ENCODE data around the gene ROBO4. TPM values are rescaled to one million over a fixed set of nuclear protein-coding genes. Genes with fewer than 3 reads are reported as not detected.

The ROBO4 gene
- total RNA-seq, 2 experiments from 2014 or later: not detected

- ATAC-seq: no peak
- intact Hi-C loops (cut with micrococcal nuclease): no loop called here
- peaks cover 17% of the 10 kb centered on the region for H3K4me1 Mint-ChIP-seq (ENCODE audit: low read depth)
- CTCF ChIA-PET: interaction anchor here (0.6 to 1.6 kb wide), 6 partner anchors 8 to 181 kb away, joined by 3 to 4 read pairs (median 4); partner anchors contain the start of genes CCDC15 and HEPN1
- peak overlapping the region; percentile 79 for H3K27ac Mint-ChIP-seq
- POLR2A ChIA-PET: interaction anchor here (1.0 to 1.4 kb wide), 2 partner anchors 10 to 23 kb away, joined by 3 to 7 read pairs; partner anchors contain the start of gene CCDC15
- no peak for TF ChIP-seq CTCF (IDR thresholded peaks at IDR 0.05)
- peaks cover 9% of the 10 kb centered on the region for H3K9me3 Mint-ChIP-seq
- no peaks in the 10 kb centered on the region for H3K27me3 Mint-ChIP-seq
- peaks cover 4% of the 10 kb centered on the region for H3K36me3 Mint-ChIP-seq (ENCODE audit: low read depth)
- no peak overlapping the region for H3K4me3 Mint-ChIP-seq
- DNase-seq: no peak
These were observed 46.1 kb upstream of the ROBO4 start for GRCh38 chr11:124943741-124944140.

GRCh38 chr11:124943254-124943616 is 45.6 kb upstream of the ROBO4 start:
- intact Hi-C loops (cut with micrococcal nuclease): no loop called here
- Mint-ChIP-seq H3K4me1 (ENCODE audit: low read depth) (peaks cover 16% of the 10 kb centered on the region), H3K4me3 (no peak overlapping the region), H3K27me3 (no peaks in the 10 kb centered on the region), H3K9me3 (peaks cover 4% of the 10 kb centered on the region), H3K36me3 (ENCODE audit: low read depth) (peaks cover 1% of the 10 kb centered on the region), H3K27ac (no peak overlapping the region)
- ATAC-seq: no peak
- POLR2A ChIA-PET: interaction anchor here (0.7 to 1.4 kb wide), 3 partner anchors 10 to 22 kb away, joined by 3 to 7 read pairs (median 3); partner anchors contain the start of gene CCDC15
- DNase-seq: no peak
- CTCF ChIA-PET: interaction anchor here (0.7 to 1.3 kb wide), 3 partner anchors 8 to 181 kb away, joined by 3 to 4 read pairs (median 4); partner anchors contain the start of gene CCDC15
- no peak for TF ChIP-seq CTCF (IDR thresholded peaks at IDR 0.05)

- H3K27ac Mint-ChIP-seq: no peak overlapping the region
- no peaks in the 10 kb centered on the region for H3K9me3 Mint-ChIP-seq
- no peaks in the 10 kb centered on the region for H3K36me3 Mint-ChIP-seq (ENCODE audit: low read depth)
- ChIA-PET CTCF (interaction anchor here (0.7 to 1.8 kb wide), 4 partner anchors 8 to 200 kb away, joined by 3 to 6 read pairs (median 5); partner anchors contain the start of gene CCDC15), POLR2A (interaction anchor here (0.7 to 1.4 kb wide), 3 partner anchors 11 to 22 kb away, joined by 3 read pairs; no protein-coding TSS in a partner anchor)
- no peaks in the 10 kb centered on the region for H3K27me3 Mint-ChIP-seq
- H3K4me3 Mint-ChIP-seq: no peak overlapping the region
- intact Hi-C loops (cut with micrococcal nuclease): no loop called here
- H3K4me1 Mint-ChIP-seq (ENCODE audit: low read depth): peaks cover 16% of the 10 kb centered on the region
- ATAC-seq (no peak), DNase-seq (no peak)
- no peak for TF ChIP-seq CTCF (IDR thresholded peaks at IDR 0.05)
These were observed 45.0 kb upstream of the ROBO4 start for GRCh38 chr11:124942466-124943253.

GRCh38 chr11:124941703-124942102 is 44.0 kb upstream of the ROBO4 start:
- H3K4me1 Mint-ChIP-seq (ENCODE audit: low read depth): peaks cover 16% of the 10 kb centered on the region
- CTCF ChIA-PET: interaction anchor here (0.9 to 1.8 kb wide), 6 partner anchors 9 to 201 kb away, joined by 3 to 6 read pairs (median 4); partner anchors contain the start of gene CCDC15
- no peaks in the 10 kb centered on the region for H3K36me3 Mint-ChIP-seq (ENCODE audit: low read depth)
- H3K27ac Mint-ChIP-seq: no peak overlapping the region
- no peak for ATAC-seq
- TF ChIP-seq CTCF (IDR thresholded peaks at IDR 0.05): no peak
- POLR2A ChIA-PET: interaction anchor here (1.4 to 1.5 kb wide), 2 partner anchors 8 to 13 kb away, joined by 3 to 4 read pairs; no protein-coding TSS in a partner anchor
- intact Hi-C loops (cut with micrococcal nuclease): no loop called here
- H3K4me3 Mint-ChIP-seq: no peak overlapping the region
- DNase-seq: no peak
- H3K27me3 Mint-ChIP-seq: no peaks in the 10 kb centered on the region
- H3K9me3 Mint-ChIP-seq: no peaks in the 10 kb centered on the region

GRCh38 chr11:124938970-124939369 is 41.3 kb upstream of the ROBO4 start:
- Mint-ChIP-seq H3K9me3 (no peaks in the 10 kb centered on the region), H3K4me3 (no peak overlapping the region), H3K27me3 (peaks cover 2% of the 10 kb centered on the region), H3K27ac (no peak overlapping the region), H3K4me1 (ENCODE audit: low read depth) (peaks cover 15% of the 10 kb centered on the region), H3K36me3 (ENCODE audit: low read depth) (no peaks in the 10 kb centered on the region)
- intact Hi-C loops (cut with micrococcal nuclease): no loop called here
- TF ChIP-seq CTCF (IDR thresholded peaks at IDR 0.05): no peak
- ChIA-PET CTCF (interaction anchor here (1.3 kb wide), 1 partner anchor 15 kb away, joined by 5 read pairs; the partner anchor contains the start of gene CCDC15), POLR2A (interaction anchor here (0.6 to 1.3 kb wide), 3 partner anchors 15 to 202 kb away, joined by 3 to 6 read pairs (median 4); partner anchors contain the start of gene CCDC15)
- no peak for DNase-seq
- no peak for ATAC-seq

All from activated CD8-positive, alpha-beta T cell treated with anti-CD3 and anti-CD28 coated beads for 36 hours (primary cell).